GM21576 (cell line): ENCODE measurements around the gene MAGI1.
"Not testable (repeated sequence)": the region's sequence is repeated elsewhere in the genome, so short reads cannot be mapped to it uniquely, and the experiment has no call there.

Experiments
- ATAC-seq: cut with Tn5 transposase; IDR thresholded peaks from one replicate; pipeline ENCODE4 v1.9.1; 2021; ENCODE audit warnings: mild to moderate bottlenecking, moderate library complexity; ENCODE audit not compliant: unreplicated experiment

Gene MAGI1

GRCh38 chr3:65914740-65915367, 123.9 kb downstream of the MAGI1 start:
- no peak for ATAC-seq

- ATAC-seq = no peak
These were observed 124.5 kb downstream of the MAGI1 start for GRCh38 chr3:65914032-65914739.

- no peak for ATAC-seq
These were observed 126.1 kb downstream of the MAGI1 start for GRCh38 chr3:65912647-65913046.

- ATAC-seq = no peak
These were observed 130.1 kb downstream of the MAGI1 start for GRCh38 chr3:65908588-65908987.

GRCh38 chr3:65907232-65908130, 131.2 kb downstream of the MAGI1 start:
- ATAC-seq = no peak

GRCh38 chr3:65905771-65906170, 132.9 kb downstream of the MAGI1 start:
- no peak for ATAC-seq

GRCh38 chr3:65904016-65904415, 134.7 kb downstream of the MAGI1 start:
- no peak for ATAC-seq

- ATAC-seq = no peak
These were observed 136.4 kb downstream of the MAGI1 start for GRCh38 chr3:65902304-65902793.

GRCh38 chr3:65901226-65901625, 137.5 kb downstream of the MAGI1 start:
- ATAC-seq = no peak

GRCh38 chr3:65899226-65899625, 139.5 kb downstream of the MAGI1 start:
- ATAC-seq = no peak

GRCh38 chr3:65897766-65898165, 141.0 kb downstream of the MAGI1 start:
- ATAC-seq = no peak

GRCh38 chr3:65896321-65896720, 142.4 kb downstream of the MAGI1 start:
- ATAC-seq = no peak

- no peak for ATAC-seq
These were observed 143.9 kb downstream of the MAGI1 start for GRCh38 chr3:65894679-65895453.

GRCh38 chr3:65894126-65894525, 144.6 kb downstream of the MAGI1 start:
- no peak for ATAC-seq

GRCh38 chr3:65893631-65894030, 145.1 kb downstream of the MAGI1 start:
- no peak for ATAC-seq

GRCh38 chr3:65891477-65891876, 147.2 kb downstream of the MAGI1 start:
- not testable (repeated sequence) for ATAC-seq

GRCh38 chr3:65890328-65890727, 148.4 kb downstream of the MAGI1 start:
- ATAC-seq = no peak

GRCh38 chr3:65889707-65890099, 149.0 kb downstream of the MAGI1 start:
- no peak for ATAC-seq

- ATAC-seq = no peak
These were observed 149.6 kb downstream of the MAGI1 start for GRCh38 chr3:65888980-65889706.

GRCh38 chr3:65888196-65888595, 150.5 kb downstream of the MAGI1 start:
- no peak for ATAC-seq
